Stimulated activated CD4-positive, alpha-beta T cell treated with anti-CD3 and anti-CD28 coated beads, Interleukin-4, amount 100 ng/mL, for 48 hours (primary cell): ENCODE results near the gene TEX264.
"Not testable (repeated sequence)": the region's sequence is repeated elsewhere in the genome, so short reads cannot be mapped to it uniquely, and the experiment has no call there.

Experiments used
- DNase-seq, 2 donors: peaks; one replicate each; pipeline ENCODE4 v3.0.0-alpha.2; 2020; ENCODE audit warnings: low read depth in 2 of 2

Gene TEX264

GRCh38 chr3:51715231-51715976 is 44.4 kb downstream of the TEX264 start:
- DNase-seq: no peak

GRCh38 chr3:51715977-51716294 is 44.9 kb downstream of the TEX264 start:
- no peak for DNase-seq

GRCh38 chr3:51716805-51717204 is 45.8 kb downstream of the TEX264 start:
- DNase-seq: no peak

- no peak for DNase-seq
Observed at GRCh38 chr3:51717446-51717845, 46.4 kb downstream of the TEX264 start.

- DNase-seq: no peak
Observed at GRCh38 chr3:51717947-51718346, 46.9 kb downstream of the TEX264 start.

GRCh38 chr3:51718547-51719409 is 47.7 kb downstream of the TEX264 start:
- peak; percentile 64 to 69 for DNase-seq

GRCh38 chr3:51719410-51720025 is 48.5 kb downstream of the TEX264 start:
- no peak for DNase-seq

GRCh38 chr3:51720292-51721061 is 49.4 kb downstream of the TEX264 start:
- no peak for DNase-seq

- DNase-seq: no peak
Observed at GRCh38 chr3:51721062-51721745, 50.2 kb downstream of the TEX264 start.

GRCh38 chr3:51722362-51722761 is 51.3 kb downstream of the TEX264 start:
- no peak for DNase-seq

- no peak for DNase-seq
Observed at GRCh38 chr3:51727500-51727899, 56.4 kb downstream of the TEX264 start.

- DNase-seq: no peak
Observed at GRCh38 chr3:51729042-51729633, 58.1 kb downstream of the TEX264 start.

GRCh38 chr3:51733859-51734571 is 63.0 kb downstream of the TEX264 start:
- DNase-seq: no peak

GRCh38 chr3:51734572-51734907 is 63.5 kb downstream of the TEX264 start:
- DNase-seq: no peak

- DNase-seq: no peak
Observed at GRCh38 chr3:51735039-51735438, 64.0 kb downstream of the TEX264 start.

GRCh38 chr3:51735950-51736349 is 64.9 kb downstream of the TEX264 start:
- DNase-seq: no peak

GRCh38 chr3:51739110-51739509 is 68.1 kb downstream of the TEX264 start:
- no peak for DNase-seq

- not testable (repeated sequence) for DNase-seq
Observed at GRCh38 chr3:51742320-51742719, 71.3 kb downstream of the TEX264 start.

GRCh38 chr3:51742978-51743377 is 71.9 kb downstream of the TEX264 start:
- DNase-seq: not testable (repeated sequence)

- DNase-seq: no peak
Observed at GRCh38 chr3:51747840-51748239, 76.8 kb downstream of the TEX264 start.
